ELR (cell line): ENCODE results near the gene GXYLT2.
"Not testable (repeated sequence)": the region's sequence is repeated elsewhere in the genome, so short reads cannot be mapped to it uniquely, and the experiment has no call there.

ENCODE experiments used
- DNase-seq: peaks from one replicate; pipeline ENCODE4 v3.0.0-alpha.2; 2015; ENCODE audit warnings: low read depth

The GXYLT2 gene

GRCh38 chr3:72892081-72892775 lies 4.4 kb downstream of the GXYLT2 start:
- peak; percentile 84 for DNase-seq

GRCh38 chr3:72892870-72893269 lies 5.0 kb downstream of the GXYLT2 start:
- peak; percentile 11 for DNase-seq

GRCh38 chr3:72894976-72895552 lies 7.2 kb downstream of the GXYLT2 start:
- DNase-seq: no peak

GRCh38 chr3:72896996-72897757 lies 9.3 kb downstream of the GXYLT2 start:
- peak; percentile 47 for DNase-seq

DNA sequence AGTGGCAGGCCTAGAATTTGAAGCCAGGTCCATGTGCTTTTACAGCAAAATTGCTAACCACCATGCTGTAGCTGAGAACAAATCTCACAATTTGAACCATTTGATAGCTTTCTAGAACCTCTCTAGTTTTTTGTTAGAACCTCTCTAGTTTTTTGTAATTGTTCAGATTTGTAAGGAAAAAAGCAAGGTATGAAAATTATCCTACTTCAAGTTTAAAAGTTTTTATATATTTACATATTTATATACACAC lies 9.8 kb downstream of the GXYLT2 start:
- no peak for DNase-seq

GRCh38 chr3:72899349-72899765 lies 11.5 kb downstream of the GXYLT2 start:
- DNase-seq: no peak

GRCh38 chr3:72900048-72900447 lies 12.2 kb downstream of the GXYLT2 start:
- no peak for DNase-seq

- no peak for DNase-seq
Observed at GRCh38 chr3:72901840-72902239, 14.0 kb downstream of the GXYLT2 start.

DNA sequence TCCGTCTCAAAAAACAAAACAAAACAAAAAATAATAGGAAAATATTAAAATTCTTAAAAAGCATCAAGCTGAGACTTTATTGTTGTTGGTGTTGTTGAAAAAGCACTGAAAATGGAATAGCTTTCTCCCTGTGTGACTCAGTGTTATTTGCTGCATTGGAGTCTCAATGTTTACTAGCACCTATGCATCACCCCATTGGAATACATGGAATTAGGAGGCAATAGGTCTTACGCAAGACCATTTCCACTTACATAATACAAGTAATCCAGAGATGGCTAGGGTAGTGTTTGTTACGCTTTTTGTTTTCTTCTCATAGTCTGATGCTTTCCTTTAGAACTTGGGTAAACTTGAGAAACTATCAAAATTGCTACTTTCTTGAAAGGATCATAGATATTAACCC lies 15.2 kb downstream of the GXYLT2 start:
- peak; percentile 94 for DNase-seq

- no peak for DNase-seq
Observed at GRCh38 chr3:72904163-72904562, 16.3 kb downstream of the GXYLT2 start.

- DNase-seq: no peak
Observed at GRCh38 chr3:72906154-72906553, 18.3 kb downstream of the GXYLT2 start.

GRCh38 chr3:72907131-72907711 lies 19.4 kb downstream of the GXYLT2 start:
- DNase-seq: peak; percentile 15

DNA sequence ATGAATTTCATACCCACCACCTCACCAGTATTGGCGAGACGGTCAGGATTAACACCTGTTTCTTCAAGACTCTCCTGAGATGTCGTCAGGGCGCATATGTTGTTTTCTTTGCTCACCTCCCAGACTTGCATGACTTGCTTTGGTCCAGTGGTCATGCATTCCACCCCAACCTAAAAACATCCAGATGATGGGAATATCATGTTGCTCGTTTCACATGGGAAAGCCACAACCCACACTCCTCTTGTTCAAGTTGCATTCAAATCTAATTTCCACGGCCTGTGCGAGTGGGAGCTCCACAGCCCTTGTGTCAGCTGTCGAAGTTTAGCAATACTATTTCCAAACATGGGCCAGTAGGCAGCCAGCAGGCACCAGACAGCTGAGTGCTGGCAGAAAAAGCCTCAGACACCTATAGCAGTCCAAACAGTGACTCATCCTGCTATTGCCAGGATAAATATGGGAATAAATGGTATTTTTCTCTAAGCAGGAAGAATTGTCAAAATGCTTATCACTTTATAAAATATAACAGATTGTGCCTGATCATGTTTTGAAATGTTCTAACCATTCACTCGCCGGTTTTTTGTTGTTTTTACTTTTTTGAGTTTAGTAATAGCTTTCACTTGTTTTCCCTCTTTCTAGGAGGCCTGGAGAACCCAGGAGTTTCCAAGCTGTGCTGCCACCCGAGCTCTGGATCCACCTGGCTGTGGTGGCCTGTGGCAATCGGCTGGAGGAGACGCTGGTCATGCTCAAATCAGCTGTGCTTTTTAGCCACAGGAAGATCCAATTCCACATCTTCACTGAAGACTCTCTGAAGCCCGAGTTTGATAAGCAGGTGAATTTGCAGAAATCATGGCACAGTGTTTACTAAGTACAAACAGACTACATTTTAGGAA lies 20.1 kb downstream of the GXYLT2 start:
- DNase-seq: peak; percentile 48

DNA sequence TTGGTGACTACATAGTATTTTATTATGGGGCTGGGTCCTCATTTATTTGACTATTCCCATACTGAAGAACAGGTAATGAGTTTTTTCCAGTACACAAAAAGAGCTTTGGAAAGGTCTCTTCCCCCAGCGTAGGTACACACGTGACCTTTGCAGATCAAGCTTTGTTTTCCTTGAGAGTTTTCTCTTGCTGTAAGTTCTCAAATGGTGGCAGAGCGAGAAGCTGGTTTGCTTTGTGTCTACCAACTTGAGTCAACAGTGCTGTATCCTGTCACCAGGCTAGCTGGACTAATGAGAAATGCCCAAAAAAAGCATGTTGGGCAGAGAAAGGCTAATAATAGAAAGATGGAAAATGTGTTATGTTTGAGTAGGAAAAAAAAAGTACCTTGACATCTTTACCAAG lies 21.7 kb downstream of the GXYLT2 start:
- DNase-seq: no peak

- DNase-seq: no peak
Observed at GRCh38 chr3:72912532-72912931, 24.7 kb downstream of the GXYLT2 start.

- no peak for DNase-seq
Observed at GRCh38 chr3:72914383-72914782, 26.5 kb downstream of the GXYLT2 start.

GRCh38 chr3:72916250-72916649 lies 28.4 kb downstream of the GXYLT2 start:
- no peak for DNase-seq

DNA sequence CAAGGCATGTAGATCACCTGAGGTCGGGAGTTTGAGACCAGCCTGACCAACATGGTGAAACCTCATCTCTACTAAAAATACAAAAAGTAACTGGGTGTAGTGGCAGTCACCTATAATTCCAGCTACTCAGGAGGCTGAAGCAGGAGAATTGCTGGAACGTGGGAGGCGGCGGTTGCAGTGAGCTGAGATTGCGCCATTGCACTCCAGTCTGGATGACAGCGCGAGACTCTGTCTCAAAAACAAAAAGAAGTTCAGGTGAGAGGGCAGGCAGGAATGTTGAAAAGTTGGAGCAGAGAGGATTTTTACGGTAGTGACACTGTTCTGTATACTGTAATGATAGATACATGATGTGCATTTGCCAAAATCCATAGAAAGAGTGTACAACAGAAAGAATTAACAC lies 31.7 kb downstream of the GXYLT2 start:
- no peak for DNase-seq

DNA sequence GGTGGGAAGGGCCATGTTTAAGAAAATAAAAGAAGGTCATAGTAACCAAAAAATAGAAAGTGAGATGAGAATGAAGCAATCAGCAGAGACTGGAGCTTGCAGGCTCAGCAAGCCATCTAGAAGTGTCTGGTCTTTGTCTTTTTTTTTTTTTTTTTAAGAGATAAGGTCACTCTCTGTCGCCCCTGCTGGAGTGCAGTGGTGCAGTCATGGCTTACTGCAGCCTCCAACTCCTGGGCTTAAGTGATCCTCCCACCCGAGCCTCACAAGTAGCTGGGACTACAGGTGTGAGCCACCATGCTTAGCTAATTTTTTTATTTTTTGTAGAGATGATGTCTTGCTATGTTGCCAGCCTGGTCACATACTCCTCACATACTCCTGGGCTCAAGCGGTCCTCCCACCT lies 36.2 kb downstream of the GXYLT2 start:
- DNase-seq: peak; percentile 5

DNA sequence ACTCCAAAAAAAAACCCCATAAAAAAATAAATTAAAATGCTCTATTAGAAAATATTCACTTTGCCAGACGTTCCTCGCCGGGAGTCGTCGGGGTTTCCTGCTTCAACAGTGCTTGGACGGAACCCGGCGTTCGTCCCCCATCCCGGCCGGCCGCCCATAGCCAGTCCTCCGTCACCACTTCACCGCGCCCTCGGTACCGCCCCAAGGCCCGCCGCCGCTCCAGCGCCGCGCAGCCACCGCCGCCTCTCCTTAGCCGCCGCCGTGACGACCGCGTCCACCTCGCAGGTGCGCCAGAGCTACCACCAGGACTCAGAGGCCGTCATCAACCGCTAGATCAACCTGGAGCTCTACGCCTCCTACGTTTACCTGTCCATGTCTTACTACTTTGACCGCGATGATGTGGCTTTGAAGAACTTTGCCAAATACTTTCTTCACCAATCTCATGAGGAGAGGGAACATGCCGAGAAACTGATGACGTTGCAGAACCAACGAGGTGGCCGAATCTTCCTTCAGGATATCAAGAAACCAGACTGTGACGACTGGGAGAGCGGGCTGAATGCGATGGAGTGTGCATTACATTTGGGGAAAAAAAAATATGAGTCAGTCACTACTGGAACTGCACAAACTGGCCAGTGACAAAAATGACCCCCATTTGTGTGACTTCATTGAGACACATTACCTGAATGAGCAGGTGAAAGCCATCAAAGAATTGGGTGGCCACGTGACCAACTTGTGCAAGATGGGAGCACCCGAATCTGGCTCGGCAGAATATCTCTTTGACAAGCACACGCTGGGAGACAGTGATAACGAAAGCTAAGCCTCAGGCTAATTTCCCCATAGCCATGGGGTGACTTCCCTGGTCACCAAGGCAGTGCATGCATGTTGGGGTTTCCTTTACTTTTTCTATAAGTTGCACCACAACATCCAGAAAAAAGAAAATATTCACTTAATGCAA lies 41.2 kb downstream of the GXYLT2 start:
- DNase-seq: not testable (repeated sequence)

DNA sequence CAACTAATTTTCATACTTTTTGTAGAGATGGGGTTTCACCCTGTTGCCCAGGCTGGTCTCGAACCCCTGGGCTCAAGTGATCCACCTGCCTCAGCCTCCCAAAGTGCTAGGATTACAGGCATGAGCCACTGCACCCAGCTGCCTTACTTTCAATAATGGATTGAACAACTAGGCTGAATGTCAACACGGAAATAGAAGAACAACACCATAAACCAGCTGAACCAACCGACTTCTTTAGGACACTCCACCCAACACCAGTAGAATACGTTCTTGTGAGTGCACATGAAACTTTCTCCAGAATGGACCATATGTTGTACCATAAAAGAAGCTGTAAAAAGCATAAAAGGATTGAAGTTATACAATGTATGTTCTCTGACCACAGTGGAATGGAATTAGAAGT lies 42.9 kb downstream of the GXYLT2 start:
- DNase-seq: no peak
